ES-I3 (cell line): ENCODE data around the gene KMT2C.

Experiments used
- H3K36me3 ChIP-seq: 2 replicates; pipeline ENCODE4 v1.6.1; 2013; ENCODE audit warnings: mild to moderate bottlenecking, low read length, control low read depth, moderate library complexity; ENCODE audit not compliant: insufficient read depth
- H3K4me1 ChIP-seq: 2 replicates; pipeline ENCODE4 v1.6.1; 2013; ENCODE audit warnings: mild to moderate bottlenecking, control low read depth, low read length; ENCODE audit not compliant: insufficient read depth
- H3K9ac ChIP-seq: 2 replicates; pipeline ENCODE4 v1.6.1; 2013; ENCODE audit warnings: low read depth, mild to moderate bottlenecking, low read length, moderate library complexity
- H3K9me3 ChIP-seq: 2 replicates; pipeline ENCODE4 v1.6.1; 2013; ENCODE audit warnings: mild to moderate bottlenecking, low read length, moderate library complexity; ENCODE audit not compliant: control insufficient read depth, insufficient read depth

Gene KMT2C

GRCh38 chr7:152120776-152121175 lies 315.0 kb downstream of the KMT2C start:
- Histone ChIP-seq H3K9me3 (no peaks in the 10 kb centered on the region; the same call in 1 of the 2 replicates), H3K4me1 (no peaks in the 10 kb centered on the region), H3K9ac (no peak overlapping the region), H3K36me3 (peaks cover 23% of the 10 kb centered on the region)

GRCh38 chr7:152120210-152120609 lies 315.6 kb downstream of the KMT2C start:
- peaks cover 23% of the 10 kb centered on the region for H3K36me3 ChIP-seq

GRCh38 chr7:152117356-152117755 lies 318.4 kb downstream of the KMT2C start:
- Histone ChIP-seq H3K9me3 (no peaks in the 10 kb centered on the region), H3K36me3 (peaks cover 23% of the 10 kb centered on the region), H3K4me1 (no peaks in the 10 kb centered on the region), H3K9ac (no peak overlapping the region)

More at GRCh38 chr7:152120210-152120609, 315.6 kb downstream of the KMT2C start:
- no peaks in the 10 kb centered on the region; the same call in 1 of the 2 replicates for H3K9me3 ChIP-seq
- no peak overlapping the region for H3K9ac ChIP-seq
- H3K4me1 ChIP-seq = no peaks in the 10 kb centered on the region

GRCh38 chr7:152115021-152115718 lies 320.6 kb downstream of the KMT2C start:
- Histone ChIP-seq H3K36me3 (peaks cover 20% of the 10 kb centered on the region), H3K9me3 (no peaks in the 10 kb centered on the region), H3K9ac (no peak overlapping the region), H3K4me1 (no peaks in the 10 kb centered on the region)

GRCh38 chr7:152112829-152113228 lies 323.0 kb downstream of the KMT2C start:
- H3K9me3 ChIP-seq = no peaks in the 10 kb centered on the region
- peaks cover 14% of the 10 kb centered on the region for H3K36me3 ChIP-seq
- no peak overlapping the region for H3K9ac ChIP-seq
- no peaks in the 10 kb centered on the region for H3K4me1 ChIP-seq

- no peaks in the 10 kb centered on the region for H3K9me3 ChIP-seq
- H3K4me1 ChIP-seq = no peaks in the 10 kb centered on the region
- no peak overlapping the region for H3K9ac ChIP-seq
- peaks cover 5% of the 10 kb centered on the region for H3K36me3 ChIP-seq
These were observed 327.4 kb downstream of the KMT2C start for GRCh38 chr7:152108359-152108758.

GRCh38 chr7:152107945-152108344 lies 327.9 kb downstream of the KMT2C start:
- Histone ChIP-seq H3K9ac (no peak overlapping the region), H3K36me3 (peaks cover 2% of the 10 kb centered on the region; the same call in 1 of the 2 replicates), H3K4me1 (no peaks in the 10 kb centered on the region), H3K9me3 (no peaks in the 10 kb centered on the region)

GRCh38 chr7:152106990-152107389 lies 328.8 kb downstream of the KMT2C start:
- no peaks in the 10 kb centered on the region for H3K9me3 ChIP-seq
- H3K36me3 ChIP-seq = peaks cover 2% of the 10 kb centered on the region; the same call in 1 of the 2 replicates
- H3K4me1 ChIP-seq = no peaks in the 10 kb centered on the region
- H3K9ac ChIP-seq = no peak overlapping the region

GRCh38 chr7:152105205-152105604 lies 330.6 kb downstream of the KMT2C start:
- Histone ChIP-seq H3K9me3 (no peaks in the 10 kb centered on the region), H3K9ac (no peak overlapping the region), H3K4me1 (no peaks in the 10 kb centered on the region), H3K36me3 (peaks cover 2% of the 10 kb centered on the region; the same call in 1 of the 2 replicates)

- no peaks in the 10 kb centered on the region for H3K9me3 ChIP-seq
- no peak overlapping the region for H3K9ac ChIP-seq
- H3K36me3 ChIP-seq = peaks cover 2% of the 10 kb centered on the region; the same call in 1 of the 2 replicates
- no peaks in the 10 kb centered on the region for H3K4me1 ChIP-seq
These were observed 332.1 kb downstream of the KMT2C start for GRCh38 chr7:152103691-152104090.

- Histone ChIP-seq H3K4me1 (no peaks in the 10 kb centered on the region), H3K9me3 (no peaks in the 10 kb centered on the region), H3K9ac (no peak overlapping the region), H3K36me3 (peaks cover 2% of the 10 kb centered on the region; the same call in 1 of the 2 replicates)
These were observed 332.7 kb downstream of the KMT2C start for GRCh38 chr7:152103066-152103465.

GRCh38 chr7:152097330-152097729 lies 338.5 kb downstream of the KMT2C start:
- Histone ChIP-seq H3K9me3 (no peaks in the 10 kb centered on the region), H3K9ac (no peak overlapping the region), H3K4me1 (no peaks in the 10 kb centered on the region), H3K36me3 (no peaks in the 10 kb centered on the region)

- Histone ChIP-seq H3K36me3 (no peaks in the 10 kb centered on the region), H3K9me3 (no peaks in the 10 kb centered on the region), H3K9ac (no peak overlapping the region), H3K4me1 (no peaks in the 10 kb centered on the region)
These were observed 340.0 kb downstream of the KMT2C start for GRCh38 chr7:152095771-152096170.

GRCh38 chr7:152093717-152094116 lies 342.1 kb downstream of the KMT2C start:
- no peaks in the 10 kb centered on the region for H3K4me1 ChIP-seq
- H3K36me3 ChIP-seq = no peaks in the 10 kb centered on the region
- H3K9ac ChIP-seq = no peak overlapping the region
- peaks cover 7% of the 10 kb centered on the region for H3K9me3 ChIP-seq

GRCh38 chr7:152090747-152091146 lies 345.1 kb downstream of the KMT2C start:
- no peaks in the 10 kb centered on the region; the same call in 1 of the 2 replicates for H3K36me3 ChIP-seq
- no peaks in the 10 kb centered on the region for H3K4me1 ChIP-seq

More at GRCh38 chr7:152090747-152091146, 345.1 kb downstream of the KMT2C start:
- Histone ChIP-seq H3K9ac (no peak overlapping the region), H3K9me3 (peaks cover 11% of the 10 kb centered on the region)
